GM18867 (cell line): ENCODE measurements around the gene UBL4B.

Experiments used
- ATAC-seq: cut with Tn5 transposase; IDR thresholded peaks from one replicate; pipeline ENCODE4 v1.9.1; 2021; ENCODE audit warnings: mild to moderate bottlenecking, moderate library complexity; ENCODE audit not compliant: unreplicated experiment

The UBL4B gene

GRCh38 chr1:110151175-110151669 lies 39.0 kb downstream of the UBL4B start:
- ATAC-seq = no peak

GRCh38 chr1:110152133-110152785 lies 40.0 kb downstream of the UBL4B start:
- no peak for ATAC-seq

GRCh38 chr1:110153407-110153950 lies 41.2 kb downstream of the UBL4B start:
- ATAC-seq = no peak

- no peak for ATAC-seq
Observed at GRCh38 chr1:110155878-110156522, 43.8 kb downstream of the UBL4B start.

- ATAC-seq = no peak
Observed at GRCh38 chr1:110158261-110158660, 46.0 kb downstream of the UBL4B start.

- ATAC-seq = no peak
Observed at GRCh38 chr1:110159168-110159567, 46.9 kb downstream of the UBL4B start.

- ATAC-seq = no peak
Observed at GRCh38 chr1:110160538-110161100, 48.4 kb downstream of the UBL4B start.

- ATAC-seq = no peak
Observed at GRCh38 chr1:110161165-110161564, 48.9 kb downstream of the UBL4B start.

- no peak for ATAC-seq
Observed at GRCh38 chr1:110161849-110162248, 49.6 kb downstream of the UBL4B start.
